ENCODE results near the gene RBM14.
"Not testable (repeated sequence)": the region's sequence is repeated elsewhere in the genome, so short reads cannot be mapped to it uniquely, and the experiment has no call there.

RBM14 gene

DNA sequence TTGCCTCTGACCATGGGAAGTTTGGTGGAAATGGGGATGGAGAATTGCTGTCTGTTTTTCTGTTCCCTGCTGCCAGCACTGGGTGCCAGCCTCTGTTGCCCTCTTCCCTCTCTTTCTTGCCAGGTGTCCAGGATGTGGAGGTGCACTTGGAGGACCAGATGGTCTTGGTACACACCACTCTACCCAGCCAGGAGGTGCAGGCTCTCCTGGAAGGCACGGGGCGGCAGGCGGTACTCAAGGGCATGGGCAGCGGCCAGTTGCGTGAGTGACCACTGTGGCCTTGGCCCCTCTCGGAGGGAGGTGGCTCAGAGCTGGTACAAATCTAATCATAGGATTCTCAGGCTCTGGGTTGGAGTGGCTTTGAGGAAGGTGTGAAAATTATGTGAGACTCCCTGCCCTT lies 17.4 kb upstream of the RBM14 start:
- no peak for DNase-seq

DNA sequence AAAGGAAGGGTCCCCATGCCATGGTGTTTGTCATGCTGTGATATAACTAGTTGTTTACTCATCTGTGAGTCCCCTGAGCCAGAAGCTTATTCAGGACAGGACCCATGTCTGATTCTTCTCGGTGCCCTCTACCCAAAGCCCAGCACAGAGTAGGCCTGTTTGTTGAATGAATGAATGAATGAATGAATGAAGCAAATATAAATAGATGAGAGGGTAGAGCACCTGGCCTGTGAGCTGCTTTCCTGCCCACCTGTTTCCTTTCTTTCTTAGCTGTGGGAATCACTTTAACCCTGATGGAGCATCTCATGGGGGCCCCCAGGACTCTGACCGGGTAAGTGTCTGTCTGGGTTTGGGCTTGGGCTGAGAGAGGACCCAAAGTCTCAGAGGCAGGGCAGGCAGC lies 16.2 kb upstream of the RBM14 start:
- no peak for DNase-seq

DNA sequence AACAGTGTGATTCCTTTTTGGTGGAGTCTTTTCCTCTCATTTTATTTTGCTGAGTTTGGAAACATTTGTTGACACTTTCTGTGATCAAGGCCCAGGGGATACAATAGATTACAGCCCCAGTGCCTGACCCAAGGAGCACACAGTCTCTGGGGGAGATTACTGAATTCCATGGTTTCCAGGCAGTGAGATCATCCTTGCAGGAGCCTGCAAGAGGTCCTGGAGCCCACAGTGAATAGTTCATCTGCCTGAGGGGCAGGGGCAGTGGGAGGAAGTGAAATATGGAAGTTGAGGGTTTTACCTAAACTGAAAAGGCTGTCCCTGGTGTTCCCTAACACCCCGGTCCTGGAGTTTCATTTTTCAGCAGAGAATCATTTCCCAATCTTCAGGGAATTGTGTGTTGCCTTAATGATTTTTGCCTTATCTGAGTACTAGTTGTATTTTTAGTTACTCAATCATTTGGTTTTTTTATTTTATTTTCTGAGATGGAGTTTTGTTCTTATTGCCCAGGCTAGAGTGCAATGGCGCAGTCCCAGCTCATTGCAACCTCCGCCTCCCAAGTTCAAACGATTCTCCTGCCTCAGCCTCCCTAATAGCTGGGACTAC lies 15.7 kb upstream of the RBM14 start:
- DNase-seq, result no peak

DNA sequence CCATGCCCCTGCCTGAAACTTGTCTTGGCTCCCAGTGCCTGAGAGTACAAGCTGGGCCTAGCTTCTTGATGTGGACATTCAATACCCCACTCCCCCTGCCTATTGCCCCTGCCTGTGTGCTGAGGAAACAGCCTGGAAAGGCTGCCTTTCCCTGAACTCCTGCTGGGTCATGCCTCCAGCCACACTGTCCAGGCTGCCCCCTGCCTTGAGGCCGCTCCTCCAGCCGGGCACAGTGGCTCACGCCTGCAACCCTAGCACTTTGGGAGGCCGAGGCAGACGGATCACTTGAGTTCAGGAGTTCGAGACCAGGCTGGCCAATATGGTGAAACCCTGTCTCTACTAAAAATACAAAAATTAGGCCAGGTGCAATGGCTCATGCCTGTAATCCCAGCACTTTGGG lies 13.4 kb upstream of the RBM14 start:
- no peak for DNase-seq

DNA sequence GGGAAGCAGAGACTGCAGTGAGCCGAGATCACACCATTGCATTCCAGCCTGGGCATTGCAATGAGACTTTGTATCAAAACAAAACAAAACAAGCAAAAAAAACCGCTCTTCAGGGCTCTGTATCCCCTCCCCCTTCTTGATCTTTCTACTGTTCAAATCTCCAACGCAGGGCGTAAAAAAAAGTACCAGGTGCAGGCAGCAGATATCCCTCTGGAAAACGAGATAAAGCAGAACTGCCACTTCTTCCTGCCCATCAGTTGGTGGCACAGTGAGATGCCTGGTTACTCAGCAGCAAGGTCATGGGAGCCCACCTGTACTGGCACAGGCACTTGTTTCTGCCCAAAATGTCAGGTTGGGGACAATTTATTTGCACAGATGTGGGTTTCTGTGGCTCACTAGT lies 12.3 kb upstream of the RBM14 start:
- no peak for DNase-seq

DNA sequence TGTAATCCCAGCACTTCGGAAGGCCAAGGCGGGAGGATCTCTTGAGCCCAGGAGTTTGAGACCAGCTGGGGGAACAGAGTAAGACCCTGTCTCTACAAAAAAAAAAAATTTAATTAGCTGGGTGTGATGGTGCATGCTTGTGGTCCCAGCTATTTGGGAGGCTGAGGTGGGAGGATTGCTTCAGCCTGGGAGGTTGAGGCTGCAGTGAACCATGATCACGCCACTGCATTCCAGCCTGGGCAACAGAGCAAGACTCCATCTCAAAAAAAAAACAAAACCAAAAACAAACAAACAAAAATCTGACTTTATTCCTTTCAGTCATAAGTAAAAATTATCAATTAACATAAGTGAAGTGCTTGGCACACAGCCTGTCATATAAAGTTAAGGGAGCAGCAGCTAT lies 9.8 kb upstream of the RBM14 start:
- DNase-seq, result not testable (repeated sequence)

DNA sequence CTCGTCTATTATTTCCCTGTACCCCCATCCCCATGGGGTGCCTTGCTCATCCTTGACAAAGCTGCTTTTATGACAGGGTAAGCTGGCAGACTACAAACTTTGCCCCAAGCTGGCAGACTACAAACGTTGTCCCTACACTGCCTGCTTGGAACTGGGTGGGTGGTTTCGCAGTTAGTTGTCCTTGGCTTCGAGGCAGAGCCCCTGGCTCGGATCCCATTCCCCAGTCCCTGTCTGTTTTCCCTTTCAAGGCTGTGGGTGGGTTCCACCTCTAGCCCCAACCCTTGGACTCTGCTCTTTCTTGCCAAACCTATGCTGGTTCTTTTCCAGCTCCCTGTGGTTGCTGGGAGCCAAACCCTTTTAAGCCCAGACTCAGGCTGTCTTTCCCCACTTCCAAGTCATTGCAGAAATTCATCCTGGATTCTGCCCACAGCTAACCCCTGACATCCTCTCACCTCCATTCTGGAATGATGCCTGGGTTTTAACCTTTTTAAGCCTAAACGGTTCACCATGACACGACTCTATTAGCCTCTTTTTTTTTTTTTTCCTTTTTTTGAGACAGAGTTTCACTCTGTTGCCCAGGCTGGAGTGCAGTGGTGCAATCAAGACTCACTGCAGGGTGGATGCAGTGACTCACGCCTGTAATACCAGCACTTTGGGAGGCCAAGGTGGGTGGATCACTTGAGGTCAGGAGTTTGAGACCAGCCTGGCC lies 9.2 kb upstream of the RBM14 start:
- DNase-seq, result peak; percentile 56

DNA sequence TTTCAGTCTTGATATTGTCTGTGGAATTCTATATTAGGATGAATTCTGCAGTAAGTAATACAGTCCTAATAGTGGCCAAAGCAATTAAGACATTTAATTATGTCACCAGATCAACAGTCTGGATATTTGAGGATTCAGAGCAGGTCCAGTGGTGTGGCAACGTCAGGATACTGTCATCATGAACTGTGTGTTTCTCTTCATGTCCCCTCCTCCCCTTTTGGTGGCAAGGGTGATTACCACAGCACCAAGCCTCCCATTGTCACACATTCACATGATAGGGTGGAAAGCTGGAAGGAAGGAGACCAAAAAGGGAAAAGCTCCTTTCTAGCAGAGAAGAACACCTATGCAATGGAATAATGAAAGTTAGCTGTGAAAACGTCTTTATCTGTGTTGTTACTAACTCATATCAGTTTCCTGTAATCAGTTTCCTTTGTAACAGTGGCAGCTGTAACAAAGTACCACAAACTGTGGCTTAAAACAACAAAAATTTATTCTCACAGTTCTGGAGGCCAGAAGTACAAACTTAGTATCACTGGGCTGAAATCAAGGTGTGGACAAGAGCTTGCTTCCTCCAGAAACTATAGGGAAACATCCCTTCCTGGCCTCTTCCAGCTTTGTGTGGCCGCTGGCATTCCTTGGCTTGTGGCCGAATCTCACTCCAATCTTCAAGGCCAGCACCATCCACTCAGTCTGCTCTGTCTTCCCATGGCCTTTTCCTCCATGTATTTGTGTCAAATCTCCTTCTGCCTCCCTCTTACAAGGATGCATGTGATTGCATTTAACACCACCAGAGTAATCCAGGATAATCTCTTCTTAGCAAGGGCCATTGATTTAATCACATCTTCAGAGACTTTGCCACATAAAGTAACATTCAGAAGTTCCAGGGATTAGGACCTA lies 6.5 kb upstream of the RBM14 start:
- DNase-seq, result no peak

DNA sequence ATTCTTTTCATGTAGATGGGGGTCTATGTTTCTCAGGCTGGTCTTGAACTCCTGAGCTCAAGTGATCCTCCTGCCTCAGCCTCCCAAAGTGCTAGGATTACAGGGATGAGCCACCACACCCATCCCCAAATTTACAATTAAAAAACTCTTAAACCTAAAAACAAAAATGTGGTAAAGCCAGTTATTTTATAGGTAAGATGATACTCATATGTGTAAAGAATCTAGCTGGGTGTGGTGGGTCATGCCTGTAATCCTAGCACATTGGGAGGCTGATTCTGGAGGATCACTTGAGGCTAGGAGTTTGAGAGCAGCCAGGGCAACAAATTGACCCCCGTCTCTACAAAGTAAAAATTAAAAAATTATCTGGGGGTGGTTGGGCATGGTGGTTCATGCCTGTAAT lies 4.0 kb upstream of the RBM14 start:
- no peak for DNase-seq

DNA sequence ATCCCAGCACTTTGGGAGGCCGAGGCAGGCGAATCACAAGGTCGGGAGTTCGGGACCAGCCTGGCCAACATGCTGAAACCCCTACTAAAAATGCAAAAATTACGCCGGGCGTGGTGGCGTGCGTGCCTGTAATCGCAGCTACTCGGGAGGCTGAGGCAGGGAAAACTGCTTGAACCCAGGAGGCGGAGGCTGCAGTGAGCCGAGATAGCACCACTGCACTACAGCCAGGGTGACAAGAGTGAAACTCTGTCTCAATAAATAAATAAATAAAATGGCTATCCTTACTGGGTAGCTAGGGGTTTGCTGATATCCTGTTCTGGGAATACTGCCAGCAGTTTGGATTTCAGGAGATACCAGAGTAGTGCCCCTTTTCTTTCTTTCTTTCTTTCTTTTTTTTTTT lies 2.4 kb upstream of the RBM14 start:
- no peak for DNase-seq

DNA sequence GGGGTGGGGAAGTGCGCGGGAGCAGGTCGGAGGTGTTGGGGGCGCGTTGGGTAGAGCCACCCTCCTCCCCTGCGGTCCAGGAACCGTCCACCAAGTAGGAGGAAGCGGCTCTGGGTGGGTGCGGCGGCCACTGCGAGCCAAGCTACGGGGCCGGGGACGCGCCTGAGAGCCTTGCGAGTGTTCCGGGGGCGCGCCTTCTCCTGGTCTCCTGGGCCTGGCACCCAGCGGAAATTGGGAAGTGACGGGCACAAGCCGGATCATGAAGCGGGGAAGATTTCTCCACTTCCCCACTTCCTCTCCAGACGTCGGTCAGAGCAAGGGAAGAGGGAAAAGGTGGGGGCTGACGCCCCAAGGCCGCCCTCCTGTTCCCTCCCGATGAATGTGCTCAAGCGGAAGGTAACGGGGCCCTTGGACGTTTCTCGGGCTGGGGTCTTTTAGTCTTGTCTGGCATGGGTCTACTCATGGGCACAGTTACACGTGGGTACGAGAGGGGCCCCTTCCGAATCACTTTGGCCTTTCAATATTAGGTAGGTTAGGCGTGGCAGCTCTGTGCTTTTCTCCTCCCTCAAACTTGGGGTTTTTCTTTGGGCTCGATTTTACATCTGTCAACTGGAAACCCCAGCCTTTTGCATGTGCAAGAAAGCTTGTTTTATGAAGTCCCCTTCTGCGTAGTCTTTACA lies 865 bp downstream of the RBM14 start:
- no peak for DNase-seq

DNA sequence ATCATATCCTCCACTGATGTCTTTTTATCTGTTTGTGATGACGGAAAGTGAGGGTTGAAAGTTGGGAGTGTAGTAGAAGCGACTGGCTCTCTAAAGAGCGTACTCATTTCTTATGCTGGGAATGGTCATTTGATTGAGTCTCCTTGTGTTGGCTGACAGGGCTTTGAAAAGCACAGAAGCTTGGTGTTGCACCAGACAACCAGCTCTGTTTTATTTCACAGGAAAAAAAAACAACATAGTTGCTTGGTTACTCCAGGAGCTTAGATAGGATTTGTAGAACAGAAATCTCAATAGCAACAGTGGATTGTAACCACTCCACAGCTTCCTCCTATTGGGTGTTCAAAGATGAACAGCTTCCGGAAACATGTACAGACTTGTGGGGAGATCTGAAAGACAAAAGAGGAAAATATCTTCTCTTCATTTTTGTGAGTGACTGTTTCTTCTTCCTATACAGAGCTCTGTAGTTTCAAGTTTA lies 2.7 kb downstream of the RBM14 start:
- peak; percentile 28 for DNase-seq

DNA sequence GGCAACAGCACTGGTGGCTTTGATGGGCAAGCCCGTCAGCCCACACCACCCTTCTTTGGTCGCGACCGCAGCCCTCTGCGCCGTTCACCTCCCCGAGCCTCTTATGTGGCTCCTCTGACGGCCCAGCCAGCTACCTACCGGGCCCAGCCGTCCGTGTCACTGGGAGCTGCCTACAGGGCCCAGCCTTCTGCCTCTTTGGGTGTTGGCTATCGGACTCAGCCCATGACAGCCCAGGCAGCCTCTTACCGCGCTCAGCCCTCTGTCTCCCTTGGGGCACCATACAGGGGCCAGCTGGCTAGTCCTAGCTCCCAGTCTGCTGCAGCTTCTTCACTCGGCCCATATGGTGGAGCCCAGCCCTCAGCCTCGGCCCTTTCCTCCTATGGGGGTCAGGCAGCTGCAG lies 8.0 kb downstream of the RBM14 start:
- DNase-seq, result no peak

DNA sequence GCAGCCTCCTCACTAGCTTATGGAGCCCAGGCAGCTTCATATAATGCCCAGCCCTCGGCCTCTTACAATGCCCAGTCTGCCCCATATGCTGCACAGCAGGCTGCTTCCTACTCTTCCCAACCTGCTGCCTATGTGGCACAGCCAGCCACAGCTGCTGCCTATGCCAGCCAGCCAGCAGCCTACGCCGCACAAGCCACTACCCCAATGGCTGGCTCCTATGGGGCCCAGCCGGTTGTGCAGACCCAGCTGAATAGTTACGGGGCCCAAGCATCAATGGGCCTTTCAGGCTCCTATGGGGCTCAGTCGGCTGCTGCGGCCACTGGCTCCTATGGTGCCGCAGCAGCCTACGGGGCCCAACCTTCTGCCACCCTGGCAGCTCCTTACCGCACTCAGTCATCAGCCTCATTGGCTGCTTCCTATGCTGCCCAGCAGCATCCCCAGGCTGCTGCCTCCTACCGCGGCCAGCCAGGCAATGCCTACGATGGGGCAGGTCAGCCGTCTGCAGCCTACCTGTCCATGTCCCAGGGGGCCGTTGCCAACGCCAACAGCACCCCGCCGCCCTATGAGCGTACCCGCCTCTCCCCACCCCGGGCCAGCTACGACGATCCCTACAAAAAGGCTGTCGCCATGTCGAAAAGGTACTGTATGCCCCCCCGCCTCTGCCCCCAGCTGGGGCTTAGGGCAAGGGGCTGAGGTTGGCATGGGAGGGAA lies 8.8 kb downstream of the RBM14 start:
- no peak for DNase-seq

DNA sequence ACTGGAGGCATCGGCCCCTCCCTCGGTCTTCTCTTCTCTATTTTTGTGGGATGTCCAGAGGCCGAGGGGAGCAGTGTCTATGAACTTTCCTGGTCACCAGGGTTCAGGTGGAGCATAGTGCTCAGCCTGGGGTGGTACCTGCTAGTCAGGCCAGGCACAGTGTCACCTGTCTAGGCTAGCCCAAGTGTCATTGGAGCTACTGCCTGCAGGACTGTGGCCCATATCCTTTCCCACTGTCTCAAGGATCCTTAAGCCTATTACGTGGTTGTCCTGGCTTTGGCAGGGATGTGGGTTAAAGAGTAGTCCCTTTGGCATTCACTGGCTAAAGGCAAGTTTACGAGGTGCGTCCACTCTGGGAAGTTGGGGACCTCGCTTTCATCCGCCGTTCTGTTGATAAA lies 9.3 kb downstream of the RBM14 start:
- DNase-seq, result no peak

DNA sequence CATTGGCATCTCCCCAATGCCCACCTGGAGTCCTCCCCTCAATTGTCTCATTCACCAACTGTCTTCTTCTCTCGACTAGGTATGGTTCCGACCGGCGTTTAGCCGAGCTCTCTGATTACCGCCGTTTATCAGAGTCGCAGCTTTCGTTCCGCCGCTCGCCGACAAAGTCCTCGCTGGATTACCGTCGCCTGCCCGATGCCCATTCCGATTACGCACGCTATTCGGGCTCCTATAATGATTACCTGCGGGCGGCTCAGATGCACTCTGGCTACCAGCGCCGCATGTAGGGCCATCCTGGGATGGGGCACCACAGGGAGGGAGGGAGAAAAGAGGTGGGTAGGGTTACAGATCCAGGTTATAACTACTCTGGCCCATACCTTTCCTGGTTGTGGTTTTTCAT lies 10.0 kb downstream of the RBM14 start:
- DNase-seq, result no peak

DNA sequence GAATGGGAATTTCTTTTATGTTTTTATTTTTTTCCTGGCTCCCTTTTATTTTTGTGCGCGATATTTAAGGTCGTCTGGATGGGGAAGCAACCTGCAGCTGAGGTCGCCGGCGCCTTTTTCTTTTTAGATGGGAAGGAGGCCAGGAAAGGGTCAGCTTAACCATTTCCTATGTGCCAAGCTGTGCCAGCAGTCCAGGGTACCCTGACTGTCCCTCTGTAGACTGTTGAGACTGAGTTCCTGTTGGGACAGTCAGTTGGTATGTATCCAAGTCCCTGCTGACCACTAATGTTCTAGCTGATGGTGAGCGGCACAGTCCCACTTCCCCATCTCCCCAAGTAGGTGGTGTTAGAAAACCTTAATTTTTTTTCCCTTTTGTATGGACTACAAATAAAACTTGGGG lies 10.5 kb downstream of the RBM14 start:
- DNase-seq, result no peak

DNA sequence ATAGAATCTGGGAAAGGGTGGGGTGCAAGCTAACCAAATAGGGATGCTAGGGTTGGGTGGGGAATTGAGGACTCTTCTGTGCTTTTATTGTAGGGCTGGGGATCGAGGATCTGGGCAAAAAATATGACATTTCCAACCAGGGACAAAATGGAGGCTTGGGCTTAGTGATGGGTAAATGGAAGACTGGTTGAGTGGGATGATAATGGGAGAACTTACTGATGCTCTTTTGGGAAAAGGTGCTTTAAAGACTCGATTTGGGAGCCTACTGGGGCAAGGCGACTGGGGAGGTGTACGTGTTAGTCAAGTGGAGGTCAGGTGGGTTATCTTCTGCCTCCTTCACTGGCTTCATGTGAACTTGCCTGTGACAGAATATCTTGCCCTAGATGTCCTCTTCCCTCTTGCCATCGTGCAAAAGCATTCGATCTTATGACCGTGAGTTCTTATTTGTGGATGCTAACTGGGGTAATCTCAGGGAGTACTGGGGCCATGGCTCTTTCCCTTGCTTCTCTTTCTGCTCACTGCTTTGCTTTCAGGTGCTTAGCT lies 11.7 kb downstream of the RBM14 start:
- DNase-seq, result no peak

DNA sequence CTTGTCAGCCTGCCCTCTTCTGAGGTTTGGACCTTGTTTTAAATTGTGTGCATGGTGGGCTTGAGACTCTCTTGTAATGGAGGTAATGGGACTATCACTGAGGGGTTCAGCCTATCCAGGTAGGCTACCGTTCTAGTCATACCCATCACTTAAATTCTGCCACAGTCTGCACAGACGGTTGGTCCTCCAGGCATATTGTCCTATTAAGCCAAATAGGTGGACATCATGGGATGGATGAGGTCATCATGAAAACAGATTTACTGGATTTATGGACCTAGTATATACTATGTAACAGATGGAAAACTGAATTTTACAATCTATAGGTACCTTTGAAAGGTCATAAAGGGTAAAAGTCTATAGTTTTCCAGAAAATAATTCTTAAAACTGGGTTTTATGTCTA lies 12.9 kb downstream of the RBM14 start:
- DNase-seq, result no peak

DNA sequence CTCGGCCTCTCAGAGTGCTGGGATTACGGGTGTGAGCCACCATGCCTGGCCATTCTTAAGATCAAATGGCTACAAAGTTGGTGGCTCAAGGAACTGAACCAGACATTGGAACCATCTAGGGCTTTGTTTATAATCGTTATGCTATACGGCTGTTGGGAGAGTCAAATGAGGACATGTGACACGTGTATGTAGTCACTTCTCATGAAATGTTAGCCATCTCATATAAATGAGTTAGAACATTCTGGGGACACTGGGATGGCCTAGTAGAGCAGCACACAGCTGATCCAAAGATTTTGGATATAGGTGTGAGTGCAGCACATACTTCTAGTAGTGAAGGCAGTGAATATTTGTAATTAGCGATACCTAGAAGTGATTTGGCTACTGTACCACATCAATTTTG lies 15.5 kb downstream of the RBM14 start:
- DNase-seq, result no peak

DNA sequence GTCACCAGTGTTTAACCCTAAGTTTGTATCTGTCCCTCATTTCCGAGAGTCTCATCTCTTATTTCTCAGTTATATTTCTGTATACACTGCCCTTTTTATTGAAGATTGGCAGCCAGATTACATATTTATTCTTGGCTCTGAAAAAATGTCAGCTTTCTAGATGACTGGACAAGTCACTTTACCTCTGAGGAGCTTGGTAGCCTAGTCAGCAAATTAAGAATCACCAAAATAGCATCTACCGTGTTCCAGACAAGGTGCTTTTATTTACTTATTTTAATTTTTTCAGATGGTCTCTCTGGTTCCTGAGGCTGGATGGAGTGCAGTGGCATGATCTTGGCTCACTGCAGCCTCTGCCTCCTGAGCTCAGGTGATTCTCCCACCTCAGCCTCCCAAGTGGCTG lies 16.5 kb downstream of the RBM14 start:
- DNase-seq, result no peak

DNA sequence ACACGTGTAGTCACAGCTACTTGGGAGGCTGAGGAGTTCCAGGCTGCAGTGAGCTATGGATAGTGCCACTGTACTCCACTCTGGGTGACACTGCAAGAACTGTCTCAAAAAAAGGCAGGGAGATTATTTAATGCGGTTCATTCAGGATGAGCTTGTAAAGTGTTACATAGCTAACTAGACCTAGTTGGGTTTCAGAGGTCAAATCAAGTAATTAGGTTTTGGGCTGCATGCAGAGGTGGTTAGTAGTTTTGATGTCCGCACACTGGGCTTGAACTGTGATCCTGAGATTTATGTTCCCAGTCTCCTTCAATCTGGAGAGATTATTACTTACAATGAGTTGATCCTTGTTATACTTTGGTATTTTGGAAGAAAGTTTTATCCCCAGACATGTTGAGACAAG lies 20.0 kb downstream of the RBM14 start:
- DNase-seq, result no peak

All from fibroblast of skin of right biceps (primary cell).